ENCODE results near the gene C2CD3.
A peak's percentile ranks its signal among the peaks of the same experiment; 100 is the strongest.
"Not testable (repeated sequence)": the region's sequence is repeated elsewhere in the genome, so short reads cannot be mapped to it uniquely, and the experiment has no call there.

C2CD3 gene

GRCh38 chr11:74162681-74163467 lies 7.9 kb downstream of the C2CD3 start:
- DNase-seq = no peak

- no peak for DNase-seq
Observed at GRCh38 chr11:74159642-74160041, 11.2 kb downstream of the C2CD3 start.

DNA sequence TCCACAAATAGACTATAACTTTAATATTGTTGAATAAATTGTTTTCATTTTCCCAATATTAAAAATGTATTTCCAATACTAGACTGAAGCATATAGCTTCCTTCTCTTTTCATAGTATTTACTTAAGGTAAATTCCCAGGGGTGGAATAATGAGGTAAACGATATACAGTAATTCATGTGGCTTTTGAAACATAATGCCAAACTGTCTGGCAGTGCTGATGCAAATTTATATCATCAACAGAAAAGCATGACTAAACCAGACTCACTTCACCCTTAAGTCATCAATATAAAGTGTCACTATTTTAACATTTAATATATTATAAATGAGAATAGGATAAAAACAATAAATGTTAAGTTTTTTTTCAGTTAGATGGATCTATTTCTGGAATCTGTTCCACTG lies 13.6 kb downstream of the C2CD3 start:
- DNase-seq = no peak

DNA sequence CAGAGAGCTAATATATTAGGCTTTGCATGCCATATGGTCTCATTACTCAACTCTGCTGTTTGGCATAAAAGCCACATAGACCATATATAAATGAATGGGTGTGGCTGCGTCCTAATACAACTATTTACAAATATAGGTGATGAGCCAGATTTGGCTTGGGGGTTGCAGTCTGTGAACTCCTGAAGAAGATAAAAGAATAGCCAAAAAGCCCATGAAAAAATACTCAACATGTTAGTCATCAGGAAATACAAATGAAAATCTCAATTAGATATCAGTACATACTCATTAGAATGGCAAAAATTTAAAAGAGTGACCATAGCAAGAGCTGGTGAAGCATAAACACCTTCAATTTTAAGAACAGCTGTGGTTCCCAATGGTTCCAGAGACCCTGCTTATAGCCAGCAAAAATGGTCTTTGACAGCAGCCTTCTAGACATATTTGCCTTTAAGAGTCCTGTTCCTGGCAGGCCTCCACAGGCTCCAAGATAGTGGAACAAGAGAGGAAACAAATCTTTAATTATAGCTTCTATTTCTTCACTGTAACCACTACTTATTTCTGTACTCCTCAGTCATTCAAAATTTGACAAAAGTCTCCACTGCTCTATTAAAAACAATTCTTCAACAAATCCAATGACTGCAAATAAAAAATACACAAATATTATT lies 16.1 kb downstream of the C2CD3 start:
- DNase-seq = no peak

- no peak for DNase-seq
Observed at GRCh38 chr11:74153224-74153623, 17.6 kb downstream of the C2CD3 start.

- no peak for DNase-seq
Observed at GRCh38 chr11:74147199-74147929, 23.4 kb downstream of the C2CD3 start.

DNA sequence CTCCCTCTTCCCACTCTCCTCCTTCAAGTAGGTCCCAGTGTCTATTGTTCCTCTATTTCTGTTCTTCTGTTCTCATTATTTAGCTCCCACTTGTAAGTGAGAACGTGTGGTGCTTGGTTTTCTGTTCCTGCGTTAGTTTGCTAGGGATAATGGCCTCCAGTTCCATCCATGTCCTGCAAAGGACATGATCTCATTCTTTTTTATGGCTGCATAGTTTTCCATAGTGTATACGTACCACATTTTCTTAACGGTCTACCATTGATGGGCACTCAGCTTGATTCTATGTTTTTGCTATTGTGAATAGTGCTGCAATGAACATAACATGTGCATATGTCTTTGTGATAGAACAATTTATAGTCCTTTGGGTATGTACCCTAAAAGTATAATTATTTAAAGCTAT lies 26.2 kb downstream of the C2CD3 start:
- no peak for DNase-seq

DNA sequence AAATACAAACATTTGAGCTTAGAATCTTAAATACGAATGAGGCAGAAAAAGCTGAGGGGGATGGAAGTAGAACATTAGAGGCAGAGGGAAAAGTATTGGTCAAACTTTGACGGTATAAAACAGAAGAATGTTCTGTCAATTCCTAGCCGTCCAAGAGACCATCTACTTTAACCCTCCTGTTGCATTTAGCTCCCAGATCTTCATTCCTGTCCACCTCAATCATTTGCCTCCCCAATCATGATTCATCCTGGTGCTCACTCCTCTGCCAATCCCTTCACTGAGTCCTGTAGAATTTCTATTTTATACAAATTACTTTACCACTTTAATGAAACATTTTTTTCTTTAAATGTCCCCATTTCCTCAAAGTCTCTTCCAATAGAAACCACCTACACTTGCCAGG lies 28.2 kb downstream of the C2CD3 start:
- no peak for DNase-seq

DNA sequence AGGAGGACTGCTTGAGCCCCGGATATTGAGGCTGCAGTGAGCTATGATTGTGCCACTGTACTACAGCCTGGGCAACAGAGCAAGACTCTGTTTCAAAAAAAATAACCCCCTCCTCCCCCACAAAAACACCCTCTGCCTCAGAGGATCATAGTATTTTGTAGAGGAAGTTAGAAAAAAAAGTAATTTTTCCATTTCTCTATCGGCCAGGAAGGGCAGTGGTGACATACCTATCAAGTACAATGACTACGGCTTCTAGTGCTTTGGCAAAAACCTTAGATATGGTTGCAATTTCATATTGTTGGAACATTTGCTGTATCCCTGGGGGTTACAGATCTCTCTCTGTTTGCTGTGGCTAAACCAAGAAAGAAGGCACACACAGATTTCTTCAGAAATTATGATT lies 28.9 kb downstream of the C2CD3 start:
- no peak for DNase-seq

DNA sequence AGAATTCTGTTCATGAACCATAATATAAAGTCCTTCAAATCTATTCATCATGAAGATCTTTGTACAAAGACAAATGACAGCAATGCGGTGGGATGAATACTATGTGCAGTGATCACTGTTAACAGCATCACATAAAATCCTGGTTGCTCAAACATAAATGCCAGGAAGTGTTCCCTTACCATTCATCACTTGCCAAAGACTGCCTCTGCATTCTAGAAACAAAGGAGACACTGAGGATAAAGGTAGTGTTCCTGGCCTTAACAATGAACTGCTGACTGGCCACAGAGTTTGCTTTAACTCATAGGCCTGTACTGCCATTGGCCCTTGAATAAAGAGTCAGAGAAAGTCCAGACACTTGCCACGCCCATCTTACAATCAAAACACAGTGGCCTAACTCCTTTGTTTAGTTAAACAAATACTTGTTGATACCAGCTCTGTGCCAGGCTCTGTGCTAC lies 29.5 kb downstream of the C2CD3 start:
- no peak for DNase-seq

GRCh38 chr11:74139919-74140431 lies 30.8 kb downstream of the C2CD3 start:
- not testable (repeated sequence) for DNase-seq

- DNase-seq = no peak
Observed at GRCh38 chr11:74139151-74139918, 31.5 kb downstream of the C2CD3 start.

- peak in 1 of 2 donors; percentile 61 for DNase-seq
Observed at GRCh38 chr11:74138572-74138971, 32.2 kb downstream of the C2CD3 start.

DNA sequence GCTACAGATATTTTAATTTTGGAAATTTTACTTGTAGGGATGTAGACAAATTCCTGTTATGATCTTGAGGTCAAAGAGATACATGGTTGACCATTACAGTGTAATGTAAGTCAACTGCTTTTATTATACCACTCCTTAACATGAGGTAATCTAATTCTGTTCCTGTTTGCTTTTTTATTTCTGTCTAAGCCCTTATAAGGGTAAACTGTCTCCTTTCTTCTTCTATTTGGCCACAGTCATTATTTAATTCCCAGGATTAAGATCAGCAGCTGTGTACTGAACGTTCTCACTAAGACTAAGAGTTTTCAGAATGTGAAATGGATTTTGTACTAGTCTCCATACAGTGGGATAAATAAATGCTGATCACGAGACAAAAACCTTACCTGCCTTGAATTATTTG lies 32.8 kb downstream of the C2CD3 start:
- DNase-seq = no peak

DNA sequence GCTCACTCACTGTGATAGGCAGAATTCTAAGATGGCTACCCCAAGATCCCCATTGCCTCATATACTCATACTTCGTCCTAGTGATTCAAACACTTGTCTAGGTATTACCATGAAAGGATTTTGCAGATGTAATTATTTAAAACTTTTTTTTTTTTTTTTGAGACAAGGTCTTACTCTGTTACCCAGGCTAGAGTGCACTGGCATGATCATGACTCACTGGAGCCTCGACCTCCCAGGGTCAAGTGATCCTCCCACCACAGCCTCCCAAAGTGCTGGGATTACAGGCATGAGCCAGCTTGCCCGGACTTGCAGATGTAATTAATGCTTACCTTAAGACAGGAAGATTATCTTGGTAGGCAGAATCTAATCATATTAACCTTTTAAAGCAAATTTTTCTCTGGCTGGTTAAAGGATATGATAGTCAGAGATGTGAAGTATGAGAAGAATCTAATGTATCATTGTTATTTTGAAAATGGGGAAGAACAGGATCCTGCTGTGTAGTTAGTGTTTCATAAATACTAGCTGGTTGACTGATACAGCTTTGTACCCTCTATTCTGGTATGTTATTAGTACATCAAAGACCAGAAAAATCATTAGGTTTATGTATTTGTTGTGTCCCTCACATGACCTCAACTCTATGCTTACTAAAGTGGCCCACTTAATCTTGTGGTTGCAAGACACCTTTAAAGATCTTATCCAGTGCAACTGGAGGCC lies 35.5 kb downstream of the C2CD3 start:
- no peak for DNase-seq

DNA sequence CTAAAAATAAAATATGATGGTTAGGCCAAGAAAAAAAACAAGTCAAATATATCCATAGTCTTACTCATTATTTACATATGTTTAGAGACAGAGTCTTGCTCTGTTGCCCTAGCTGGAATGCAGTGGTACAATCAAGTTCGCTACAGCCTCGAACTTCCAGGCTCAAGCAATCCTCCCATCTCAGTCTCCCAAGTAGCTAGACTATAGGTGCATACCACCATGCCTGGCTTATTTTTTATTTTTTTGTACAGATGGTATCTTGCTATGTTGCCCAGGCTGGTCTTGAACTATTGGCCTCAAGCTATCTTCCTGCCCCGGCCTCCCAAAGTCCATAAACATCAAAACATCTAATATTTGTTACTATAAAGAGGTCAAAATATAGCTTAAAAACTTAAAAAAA lies 36.1 kb downstream of the C2CD3 start:
- no peak for DNase-seq

GRCh38 chr11:74133436-74133835 lies 37.4 kb downstream of the C2CD3 start:
- DNase-seq = no peak

DNA sequence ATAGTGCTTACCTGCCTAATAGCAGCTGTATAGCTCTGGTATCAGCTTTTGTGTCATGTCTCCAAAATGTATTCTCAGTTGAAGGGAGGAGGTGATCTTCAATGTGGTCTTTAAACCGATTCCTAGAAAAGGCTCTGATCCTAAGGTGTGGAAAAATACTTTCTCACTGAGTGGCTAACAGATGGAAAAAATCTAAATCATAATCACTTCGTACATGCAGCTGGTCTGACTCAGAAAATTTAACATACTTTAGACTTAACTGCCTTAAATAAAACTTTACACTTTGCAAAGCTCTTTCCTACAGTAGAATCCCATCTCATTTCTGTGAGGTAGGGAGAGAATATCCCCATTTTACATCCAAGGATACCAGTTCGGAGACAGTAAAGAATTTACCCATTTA lies 38.0 kb downstream of the C2CD3 start:
- no peak for DNase-seq

- DNase-seq = not testable (repeated sequence)
Observed at GRCh38 chr11:74129121-74129520, 41.7 kb downstream of the C2CD3 start.

DNA sequence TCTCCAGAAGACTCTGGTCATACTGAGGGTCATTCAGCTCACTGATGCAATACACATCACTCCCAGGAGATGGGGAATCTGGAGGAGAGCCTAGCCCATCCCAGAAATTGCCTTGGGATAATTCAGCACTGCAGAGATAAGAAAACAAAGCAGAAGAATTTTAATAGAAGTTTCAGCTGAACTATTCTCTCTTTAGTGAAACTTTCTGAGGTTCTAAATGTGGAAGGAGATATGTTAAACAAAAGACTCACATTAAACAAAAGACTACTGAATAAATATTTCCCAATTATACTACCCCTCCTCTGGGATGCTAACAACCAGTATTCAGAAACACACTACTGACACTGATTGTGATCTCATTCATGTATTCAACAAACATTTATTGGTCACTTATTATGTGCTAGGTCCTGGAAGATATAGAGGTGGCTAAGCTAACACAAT lies 47.8 kb downstream of the C2CD3 start:
- no peak for DNase-seq

- DNase-seq = no peak
Observed at GRCh38 chr11:74121804-74122203, 49.0 kb downstream of the C2CD3 start.

All from hippocampal formation (tissue), 2 donors.